ENCODE results near the gene TAF15. TPM values are rescaled to one million over a fixed set of nuclear protein-coding genes. Genes with fewer than 3 reads are reported as not detected.

The TAF15 gene
- total RNA-seq, 4 donors from 2014 or later = 93.8 to 140 (median 122) TPM

DNA sequence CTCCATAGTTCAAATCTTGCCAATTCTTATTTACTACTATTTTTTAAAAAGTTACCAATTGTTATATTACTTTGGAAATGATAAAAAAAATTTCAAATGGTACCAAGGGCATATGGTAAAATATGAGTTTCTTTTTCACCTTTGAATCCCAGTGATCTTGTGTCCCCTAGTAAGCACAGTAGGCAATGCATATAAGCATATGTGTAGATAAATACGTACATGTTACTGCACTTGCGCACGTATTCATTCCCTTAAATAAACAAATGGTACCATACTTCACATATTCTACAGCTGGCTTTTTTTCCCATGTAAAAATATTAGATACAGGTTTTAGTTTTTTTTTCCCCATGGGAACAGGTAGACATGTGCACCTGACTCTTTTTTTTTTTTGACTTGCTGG lies 31.8 kb downstream of the TAF15 start:
- no peaks in the 10 kb centered on the region for H3K4me1 ChIP-seq
- H3K27me3 ChIP-seq = no peaks in the 10 kb centered on the region
- WGBS = 92% methylated on average over 3 of the region's 3 CpGs
- TF ChIP-seq, protein P1, sequence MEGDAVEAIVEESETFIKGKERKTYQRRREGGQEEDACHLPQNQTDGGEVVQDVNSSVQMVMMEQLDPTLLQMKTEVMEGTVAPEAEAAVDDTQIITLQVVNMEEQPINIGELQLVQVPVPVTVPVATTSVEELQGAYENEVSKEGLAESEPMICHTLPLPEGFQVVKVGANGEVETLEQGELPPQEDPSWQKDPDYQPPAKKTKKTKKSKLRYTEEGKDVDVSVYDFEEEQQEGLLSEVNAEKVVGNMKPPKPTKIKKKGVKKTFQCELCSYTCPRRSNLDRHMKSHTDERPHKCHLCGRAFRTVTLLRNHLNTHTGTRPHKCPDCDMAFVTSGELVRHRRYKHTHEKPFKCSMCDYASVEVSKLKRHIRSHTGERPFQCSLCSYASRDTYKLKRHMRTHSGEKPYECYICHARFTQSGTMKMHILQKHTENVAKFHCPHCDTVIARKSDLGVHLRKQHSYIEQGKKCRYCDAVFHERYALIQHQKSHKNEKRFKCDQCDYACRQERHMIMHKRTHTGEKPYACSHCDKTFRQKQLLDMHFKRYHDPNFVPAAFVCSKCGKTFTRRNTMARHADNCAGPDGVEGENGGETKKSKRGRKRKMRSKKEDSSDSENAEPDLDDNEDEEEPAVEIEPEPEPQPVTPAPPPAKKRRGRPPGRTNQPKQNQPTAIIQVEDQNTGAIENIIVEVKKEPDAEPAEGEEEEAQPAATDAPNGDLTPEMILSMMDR (IDR thresholded peaks at IDR 0.05) = no peak
- TF ChIP-seq POLR2AphosphoS5 (IDR thresholded peaks at IDR 0.05) = no peak
- no peak for TF ChIP-seq EP300 (IDR thresholded peaks at IDR 0.05)
- TF ChIP-seq POLR2A (IDR thresholded peaks at IDR 0.05; ENCODE audit: low read depth) = no peak
- H3K4me3 ChIP-seq = no peak overlapping the region
- H3K36me3 ChIP-seq = peaks cover 96 to 100% (median 98%) of the 10 kb centered on the region in 4 donors
- H3K27ac ChIP-seq (replicated peaks in 1 of 4) = no peak overlapping the region
- no peaks in the 10 kb centered on the region for H3K9me3 ChIP-seq
- intact Hi-C loops (cut with DNase I) = no loop called here
- DNase-seq (ENCODE audit: extremely low spot score) = no peak

DNA sequence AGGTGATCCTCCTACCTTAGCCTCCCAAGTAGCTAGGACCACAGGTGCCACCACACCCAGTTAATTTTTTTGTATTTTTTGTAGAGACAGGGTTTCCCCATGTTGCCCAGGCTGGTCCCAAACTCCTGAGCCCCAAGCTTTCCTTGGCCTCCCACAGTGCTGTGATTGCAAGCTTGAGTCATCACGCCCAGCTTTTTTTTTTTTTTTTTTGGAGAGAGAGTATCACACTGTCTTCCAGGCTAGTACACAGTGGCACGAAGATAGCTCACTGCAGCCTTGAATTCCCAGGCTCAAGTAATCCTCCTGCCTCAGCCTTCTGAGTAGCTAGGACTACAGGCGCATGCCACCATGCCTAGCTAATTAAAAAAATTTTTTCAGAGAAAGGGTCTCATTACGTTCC lies 32.2 kb downstream of the TAF15 start:
- Histone ChIP-seq H3K27ac (replicated peaks in 1 of 4) (no peak overlapping the region), H3K36me3 (peaks cover 96 to 100% (median 98%) of the 10 kb centered on the region in 4 donors), H3K4me1 (no peaks in the 10 kb centered on the region), H3K27me3 (no peaks in the 10 kb centered on the region), H3K9me3 (no peaks in the 10 kb centered on the region), H3K4me3 (no peak overlapping the region)
- intact Hi-C loops (cut with DNase I) = no loop called here
- TF ChIP-seq POLR2A (IDR thresholded peaks at IDR 0.05; ENCODE audit: low read depth) (no peak), POLR2AphosphoS5 (IDR thresholded peaks at IDR 0.05) (no peak), EP300 (IDR thresholded peaks at IDR 0.05) (no peak)
- TF ChIP-seq, protein P1 (IDR thresholded peaks at IDR 0.05) = no peak
- WGBS = 85% methylated on average over 4 of the region's 4 CpGs
- no peak for DNase-seq (ENCODE audit: extremely low spot score)

GRCh38 chr17:35842239-35842638 lies 33.0 kb downstream of the TAF15 start:
- no peaks in the 10 kb centered on the region for H3K9me3 ChIP-seq
- no peaks in the 10 kb centered on the region for H3K27me3 ChIP-seq
- no peak for DNase-seq (ENCODE audit: extremely low spot score)
- intact Hi-C loops (cut with DNase I) = no loop called here
- peaks cover 91 to 100% (median 98%) of the 10 kb centered on the region in 4 donors for H3K36me3 ChIP-seq
- no peak overlapping the region for H3K4me3 ChIP-seq
- H3K27ac ChIP-seq (replicated peaks in 1 of 4) = no peak overlapping the region
- WGBS = 97% methylated on average over 5 of the region's 5 CpGs
- peaks cover 0 to 2% (median 0%) of the 10 kb centered on the region in 4 donors for H3K4me1 ChIP-seq
- no peak for TF ChIP-seq EP300 (IDR thresholded peaks at IDR 0.05)
- TF ChIP-seq POLR2AphosphoS5 (IDR thresholded peaks at IDR 0.05) = no peak
- TF ChIP-seq POLR2A (IDR thresholded peaks at IDR 0.05; ENCODE audit: low read depth) = no peak
- TF ChIP-seq, protein P1 (IDR thresholded peaks at IDR 0.05) = no peak

DNA sequence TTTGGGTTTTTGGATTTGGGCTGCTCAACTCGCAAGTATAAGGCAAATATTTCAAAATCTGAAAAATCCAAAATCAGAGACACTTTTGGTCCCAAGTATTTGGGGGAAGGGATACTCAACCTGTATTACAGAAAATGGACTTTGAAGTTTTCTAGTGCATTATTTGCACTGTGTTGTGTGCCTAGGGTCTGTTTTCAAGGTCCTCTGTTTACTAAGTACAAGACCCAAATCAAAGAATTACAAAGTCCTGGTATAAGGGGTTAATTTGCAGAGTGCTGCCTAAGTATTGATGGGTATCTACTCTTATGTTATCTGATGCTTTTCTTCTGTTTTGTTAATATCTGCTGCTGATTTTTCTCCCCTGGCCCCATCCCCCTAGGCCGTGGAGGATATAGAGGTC lies 34.4 kb downstream of the TAF15 start:
- Histone ChIP-seq H3K27me3 (no peaks in the 10 kb centered on the region), H3K4me3 (no peak overlapping the region), H3K4me1 (peaks cover 0 to 3% (median 0%) of the 10 kb centered on the region in 4 donors), H3K9me3 (no peaks in the 10 kb centered on the region), H3K27ac (replicated peaks in 1 of 4) (no peak overlapping the region), H3K36me3 (peaks cover 81 to 100% (median 98%) of the 10 kb centered on the region in 4 donors)
- WGBS = 95% methylated on average over 2 of the region's 2 CpGs
- no peak for DNase-seq (ENCODE audit: extremely low spot score)
- TF ChIP-seq, protein P1 (IDR thresholded peaks at IDR 0.05) = no peak
- TF ChIP-seq EP300 (IDR thresholded peaks at IDR 0.05) (no peak), POLR2A (IDR thresholded peaks at IDR 0.05; ENCODE audit: low read depth) (no peak), POLR2AphosphoS5 (IDR thresholded peaks at IDR 0.05) (no peak)
- intact Hi-C loops (cut with DNase I) = no loop called here

- no peak overlapping the region for H3K27ac ChIP-seq (replicated peaks in 1 of 4)
- H3K4me1 ChIP-seq = peaks cover 0 to 3% (median 0%) of the 10 kb centered on the region in 4 donors
- no peaks in the 10 kb centered on the region for H3K27me3 ChIP-seq
- H3K9me3 ChIP-seq = no peaks in the 10 kb centered on the region
- intact Hi-C loops (cut with DNase I) = no loop called here
- no peak for DNase-seq (ENCODE audit: extremely low spot score)
- 96% methylated on average over 19 of the region's 19 CpGs for WGBS
- H3K36me3 ChIP-seq = peaks cover 75 to 100% (median 99%) of the 10 kb centered on the region in 4 donors
- TF ChIP-seq POLR2AphosphoS5 (IDR thresholded peaks at IDR 0.05) (no peak), EP300 (IDR thresholded peaks at IDR 0.05) (no peak), POLR2A (IDR thresholded peaks at IDR 0.05; ENCODE audit: low read depth) (no peak)
- TF ChIP-seq, protein P1 (IDR thresholded peaks at IDR 0.05) = no peak
- no peak overlapping the region for H3K4me3 ChIP-seq
These were observed 35.3 kb downstream of the TAF15 start for GRCh38 chr17:35844547-35844946.

Measured in esophagus muscularis mucosa (tissue), 4 donors.